B cell (primary cell): ENCODE data around the gene LAG3. TPM values are rescaled to one million over a fixed set of nuclear protein-coding genes. Genes with fewer than 3 reads are reported as not detected.

ENCODE experiments used
- ATAC-seq: fragments of 200-7000 bp; cut with Tn5 transposase; one replicate; pipeline ENCODE4 v1.10.0; 2021; ENCODE audit warnings: low read depth, mild to moderate bottlenecking, moderate number of reproducible peaks, moderate library complexity
- CTCF ChIA-PET: fragments of 350-600 bp; sonication (Branson Sonifier 250); formaldehyde crosslinking; loops from one replicate; lab custom pipeline; 2021; ENCODE audit warnings: antibody characterized with exemption, inconsistent platforms; lab: Charles Lee
- POLR2A ChIA-PET: fragments of 350-600 bp; sonication (Branson Sonifier 250); formaldehyde crosslinking; loops from one replicate; lab custom pipeline; 2021; ENCODE audit warnings: antibody characterized with exemption; lab: Charles Lee
- DNase-seq: peaks from one replicate; pipeline ENCODE4 v3.0.0; 2013
- H2AFZ ChIP-seq: 2 replicates; pipeline ENCODE4 v1.6.1; 2012; ENCODE audit warnings: mild to moderate bottlenecking, low read depth, low read length; ENCODE audit not compliant: insufficient read depth, poor library complexity, severe bottlenecking
- H3K27ac ChIP-seq, 2 donors: 1 replicate in 1 of 2; 2 replicates in 1 of 2; pipeline ENCODE4 v1.5.1; 2012 to 2013; ENCODE audit warnings: low read length in 2 of 2, mild to moderate bottlenecking in 2 of 2, moderate library complexity in 1 of 2
- H3K27me3 ChIP-seq, 4 experiments: fragments of 200-600 bp in 1 of 4; sonication (generic) in 1 of 4; replicated peaks in 1 of 4; 1 replicate in 2 of 4; 2 replicates in 2 of 4; pipeline versions ENCODE4 v1.6.1 to v1.7.0; 2013 to 2016; ENCODE audit warnings: low read length in 3 of 4, mild to moderate bottlenecking in 2 of 4, mixed read lengths in 1 of 4, moderate library complexity in 1 of 4; ENCODE audit not compliant: insufficient read depth in 4 of 4, control insufficient read depth in 3 of 4; ENCODE audit errors: control extremely low read depth in 1 of 4
- H3K36me3 ChIP-seq, 2 experiments: replicated peaks in 1 of 2; 1 replicate in 1 of 2; 2 replicates in 1 of 2; pipeline versions ENCODE4 v1.6.1 to v1.7.1; 2013; ENCODE audit warnings: low read length in 1 of 2; ENCODE audit not compliant: insufficient read depth in 2 of 2, control insufficient read depth in 1 of 2; ENCODE audit errors: control extremely low read depth in 1 of 2, extremely low read depth in 1 of 2
- H3K4me1 ChIP-seq, 2 donors: fragments of 200-600 bp in 1 of 2; sonication (generic) in 1 of 2; 1 replicate in 1 of 2; 2 replicates in 1 of 2; pipeline versions ENCODE4 v1.5.1 to v1.6.1; 2013 to 2017; ENCODE audit warnings: low read length in 2 of 2; ENCODE audit not compliant: control insufficient read depth in 2 of 2, insufficient read depth in 2 of 2
- H3K4me2 ChIP-seq: replicated peaks from 2 replicates; pipeline ENCODE3; 2012; ENCODE audit warnings: mild to moderate bottlenecking, low read depth, low read length; ENCODE audit not compliant: poor library complexity, severe bottlenecking
- H3K4me3 ChIP-seq, 5 experiments: fragments of 200-600 bp in 1 of 5; sonication (generic) in 1 of 5; 1 replicate in 3 of 5; 2 replicates in 2 of 5; pipeline versions ENCODE4 v1.5.1 to v1.7.0; 2011 to 2016; ENCODE audit warnings: low read length in 4 of 5, mild to moderate bottlenecking in 4 of 5, low read depth in 2 of 5, control low read depth in 1 of 5, moderate library complexity in 1 of 5; ENCODE audit not compliant: insufficient read depth in 1 of 5; ENCODE audit errors: control extremely low read depth in 1 of 5, extremely low read depth in 1 of 5
- H3K79me2 ChIP-seq: fragments of 200-600 bp; sonication (generic); one replicate; pipeline ENCODE4 v1.6.0; 2016; ENCODE audit warnings: low read length; ENCODE audit not compliant: control insufficient read depth, insufficient read depth
- H3K9ac ChIP-seq: fragments of 200-600 bp; sonication (generic); 2 replicates; pipeline ENCODE4 v1.6.1; 2017; ENCODE audit warnings: mild to moderate bottlenecking, low read length, moderate library complexity
- H3K9me3 ChIP-seq, 3 donors: one replicate each; pipeline versions ENCODE4 v1.6.1 to v1.7.1; 2013; ENCODE audit warnings: low read length in 2 of 3; ENCODE audit not compliant: control insufficient read depth in 2 of 3, insufficient read depth in 1 of 3; ENCODE audit errors: control extremely low read depth in 1 of 3
- H4K20me1 ChIP-seq: 2 replicates; pipeline ENCODE4 v1.6.0; 2012; ENCODE audit warnings: mild to moderate bottlenecking, low read length; ENCODE audit not compliant: insufficient read depth, control insufficient read depth, poor library complexity, severe bottlenecking
- H3K27ac Mint-ChIP-seq: one replicate; pipeline ENCODE4 v1.8.0; 2021; ENCODE audit warnings: mixed read lengths
- H3K27me3 Mint-ChIP-seq: one replicate; pipeline ENCODE4 v1.8.0; 2021; ENCODE audit warnings: mixed read lengths
- H3K4me1 Mint-ChIP-seq: one replicate; pipeline ENCODE4 v1.8.0; 2021; ENCODE audit warnings: mixed read lengths
- H3K4me3 Mint-ChIP-seq: one replicate; pipeline ENCODE4 v1.8.0; 2021; ENCODE audit warnings: mixed read lengths
- H3K9me3 Mint-ChIP-seq: one replicate; pipeline ENCODE4 v1.8.0; 2022; ENCODE audit warnings: mixed read lengths; ENCODE audit not compliant: insufficient read depth
- EZH2 ChIP-seq: IDR thresholded peaks from 2 replicates; pipeline ENCODE4 v1.6.1; 2012; ENCODE audit warnings: borderline replicate concordance, low read depth, mild to moderate bottlenecking, moderate library complexity, low read length; ENCODE audit not compliant: insufficient read depth, poor library complexity, severe bottlenecking
- WGBS: methylation state at CpG from one replicate; pipeline ENCODE4 v1.1.5; 2013; ENCODE audit warnings: missing lambda C conversion rate; ENCODE audit not compliant: insufficient coverage; 5-methylcytosine and 5-hydroxymethylcytosine counted together
- intact Hi-C: fragments of 100-400 bp; cut with micrococcal nuclease; formaldehyde crosslinking; loops from one replicate; pipeline ENCODE4 v1.10.0; 2022
- polyA plus RNA-seq: library from polyadenylated mRNA; depleted of rRNA; stranded (reverse); fragments of >200 nt; gene quantifications from 2 replicates; pipeline ENCODE4 v1.2.3, GENCODE V29; 2012
- total RNA-seq, 2 donors: library from RNA; stranded (reverse); fragments of 120-200 nt in 1 of 2; gene quantifications; 1 replicate in 1 of 2; 2 replicates in 1 of 2; pipeline versions ENCODE4 v1.2.3 to v1.2.4, GENCODE V29; 2013 to 2022
- TF ChIP-seq, protein P1 (sequence below): fragments of 200-600 bp; IDR thresholded peaks from one replicate; pipeline ENCODE4 v1.8.0; 2022; ENCODE audit warnings: antibody characterized with exemption, mild to moderate bottlenecking

The LAG3 gene
- total and polyA plus RNA-seq, 2 donors (not counting 1 experiment from before 2014, with no cell fraction given) = not detected

DNA sequence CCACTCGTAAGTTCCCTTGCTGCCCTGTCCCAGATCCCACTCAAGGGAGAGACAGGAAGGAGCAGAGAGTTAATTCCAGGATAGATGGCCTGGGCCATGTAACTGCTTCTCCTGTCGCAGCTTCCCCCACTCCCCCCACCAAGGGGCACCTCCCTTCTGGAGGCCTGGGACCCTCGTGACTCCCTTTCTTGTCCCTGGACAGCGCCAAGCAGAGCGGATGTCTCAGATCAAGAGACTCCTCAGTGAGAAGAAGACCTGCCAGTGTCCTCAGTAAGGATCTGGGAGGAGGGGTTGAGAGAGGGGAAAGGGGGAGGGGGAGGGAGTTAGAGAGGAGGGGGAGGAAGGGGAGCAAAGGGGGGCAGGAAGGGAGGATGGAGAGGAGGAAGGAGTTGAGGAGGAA, 46.3 kb downstream of the LAG3 start:
- Mint-ChIP-seq H3K27ac (no peak overlapping the region), H3K9me3 (no peaks in the 10 kb centered on the region), H3K4me1 (peaks cover 10% of the 10 kb centered on the region), H3K4me3 (no peak overlapping the region), H3K27me3 (peaks cover 51% of the 10 kb centered on the region)
- H3K27ac ChIP-seq = no peak overlapping the region
- TF ChIP-seq EZH2 = no peak
- TF ChIP-seq, protein P1, sequence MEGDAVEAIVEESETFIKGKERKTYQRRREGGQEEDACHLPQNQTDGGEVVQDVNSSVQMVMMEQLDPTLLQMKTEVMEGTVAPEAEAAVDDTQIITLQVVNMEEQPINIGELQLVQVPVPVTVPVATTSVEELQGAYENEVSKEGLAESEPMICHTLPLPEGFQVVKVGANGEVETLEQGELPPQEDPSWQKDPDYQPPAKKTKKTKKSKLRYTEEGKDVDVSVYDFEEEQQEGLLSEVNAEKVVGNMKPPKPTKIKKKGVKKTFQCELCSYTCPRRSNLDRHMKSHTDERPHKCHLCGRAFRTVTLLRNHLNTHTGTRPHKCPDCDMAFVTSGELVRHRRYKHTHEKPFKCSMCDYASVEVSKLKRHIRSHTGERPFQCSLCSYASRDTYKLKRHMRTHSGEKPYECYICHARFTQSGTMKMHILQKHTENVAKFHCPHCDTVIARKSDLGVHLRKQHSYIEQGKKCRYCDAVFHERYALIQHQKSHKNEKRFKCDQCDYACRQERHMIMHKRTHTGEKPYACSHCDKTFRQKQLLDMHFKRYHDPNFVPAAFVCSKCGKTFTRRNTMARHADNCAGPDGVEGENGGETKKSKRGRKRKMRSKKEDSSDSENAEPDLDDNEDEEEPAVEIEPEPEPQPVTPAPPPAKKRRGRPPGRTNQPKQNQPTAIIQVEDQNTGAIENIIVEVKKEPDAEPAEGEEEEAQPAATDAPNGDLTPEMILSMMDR = no peak
- ATAC-seq (no peak), DNase-seq (no peak)
- H3K9ac ChIP-seq = no peak overlapping the region
- H3K36me3 ChIP-seq = no peaks in the 10 kb centered on the region
- 83% methylated on average over 1 of the region's 5 CpGs for WGBS
- no peaks in the 10 kb centered on the region for H4K20me1 ChIP-seq
- H3K4me1 ChIP-seq = peaks cover 11 to 14% of the 10 kb centered on the region in 2 donors
- ChIA-PET POLR2A (no interaction called here), CTCF (no interaction called here)
- intact Hi-C loops = no loop called here
- no peak overlapping the region for H3K4me2 ChIP-seq
- peaks cover 0 to 2% (median 0%) of the 10 kb centered on the region in 3 donors for H3K9me3 ChIP-seq
- H3K4me3 ChIP-seq = no peak overlapping the region
- H3K27me3 ChIP-seq = peaks cover 0 to 52% (median 7%) of the 10 kb centered on the region in 4 experiments
- no peak overlapping the region for H2AFZ ChIP-seq
- H3K79me2 ChIP-seq = no peaks in the 10 kb centered on the region

DNA sequence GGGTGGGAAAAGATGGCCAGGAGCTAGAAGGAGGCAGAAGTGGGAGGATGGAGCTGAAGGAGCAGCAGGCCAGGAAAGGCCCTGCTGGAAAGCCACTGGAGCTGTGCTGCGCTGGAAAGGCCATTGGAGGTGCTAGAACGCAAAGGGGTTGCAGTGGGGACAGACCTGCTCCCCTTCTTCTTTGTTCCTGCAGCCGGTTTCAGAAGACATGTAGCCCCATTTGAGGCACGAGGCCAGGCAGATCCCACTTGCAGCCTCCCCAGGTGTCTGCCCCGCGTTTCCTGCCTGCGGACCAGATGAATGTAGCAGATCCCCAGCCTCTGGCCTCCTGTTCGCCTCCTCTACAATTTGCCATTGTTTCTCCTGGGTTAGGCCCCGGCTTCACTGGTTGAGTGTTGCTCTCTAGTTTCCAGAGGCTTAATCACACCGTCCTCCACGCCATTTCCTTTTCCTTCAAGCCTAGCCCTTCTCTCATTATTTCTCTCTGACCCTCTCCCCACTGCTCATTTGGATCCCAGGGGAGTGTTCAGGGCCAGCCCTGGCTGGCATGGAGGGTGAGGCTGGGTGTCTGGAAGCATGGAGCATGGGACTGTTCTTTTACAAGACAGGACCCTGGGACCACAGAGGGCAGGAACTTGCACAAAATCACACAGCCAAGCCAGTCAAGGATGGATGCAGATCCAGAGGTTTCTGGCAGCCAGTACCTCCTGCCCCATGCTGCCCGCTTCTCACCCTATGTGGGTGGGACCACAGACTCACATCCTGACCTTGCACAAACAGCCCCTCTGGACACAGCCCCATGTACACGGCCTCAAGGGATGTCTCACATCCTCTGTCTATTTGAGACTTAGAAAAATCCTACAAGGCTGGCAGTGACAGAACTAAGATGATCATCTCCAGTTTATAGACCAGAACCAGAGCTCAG, 47.0 kb downstream of the LAG3 start:
- no peak for TF ChIP-seq EZH2
- TF ChIP-seq, protein P1 = no peak
- Histone ChIP-seq H3K4me2 (no peak overlapping the region), H4K20me1 (no peaks in the 10 kb centered on the region), H3K27me3 (peaks cover 0 to 51% (median 7%) of the 10 kb centered on the region in 4 experiments), H3K9ac (no peak overlapping the region), H2AFZ (no peak overlapping the region), H3K36me3 (no peaks in the 10 kb centered on the region), H3K4me3 (no peak overlapping the region), H3K4me1 (peaks cover 11 to 14% of the 10 kb centered on the region in 2 donors), H3K27ac (no peak overlapping the region), H3K9me3 (peaks cover 0 to 2% (median 0%) of the 10 kb centered on the region in 3 donors), H3K79me2 (no peaks in the 10 kb centered on the region)
- Mint-ChIP-seq H3K4me1 (peaks cover 10% of the 10 kb centered on the region), H3K27ac (no peak overlapping the region), H3K27me3 (peaks cover 51% of the 10 kb centered on the region), H3K4me3 (no peak overlapping the region), H3K9me3 (no peaks in the 10 kb centered on the region)
- 91% methylated on average over 11 of the region's 13 CpGs for WGBS
- POLR2A ChIA-PET = no interaction called here
- DNase-seq (no peak), ATAC-seq (no peak)
- intact Hi-C loops = no loop called here
- CTCF ChIA-PET = no interaction called here
